ENCODE measurements around the gene AURKAIP1.

The AURKAIP1 gene

DNA sequence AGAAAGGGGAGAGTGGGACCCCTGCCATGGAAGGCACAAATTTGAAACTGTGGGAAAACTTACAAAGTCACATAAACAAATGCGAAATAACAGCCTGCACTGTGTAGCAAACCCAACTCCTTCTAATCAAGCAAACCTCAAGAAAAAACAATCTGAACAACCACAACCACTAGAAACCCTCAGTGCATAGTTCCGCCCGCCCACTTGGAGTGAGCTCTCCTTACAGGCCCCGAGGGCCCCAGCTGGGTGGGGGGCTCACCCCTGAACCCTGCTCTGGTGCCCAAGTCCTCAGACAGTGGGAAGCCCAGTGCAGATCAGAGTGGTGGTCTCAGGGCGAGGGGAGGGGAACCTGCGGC is 15.7 kb downstream of the AURKAIP1 start:
- H3K4me3 ChIP-seq (ENCODE audit: low read depth, low read length): no peak overlapping the region
- no peak for TF ChIP-seq POLR2A (IDR thresholded peaks at IDR 0.05; ENCODE audit: extremely low read depth, insufficient read length)
- TF ChIP-seq MYC (IDR thresholded peaks at IDR 0.05; ENCODE audit: low read depth, low read length): no peak
- TF ChIP-seq, protein P1, sequence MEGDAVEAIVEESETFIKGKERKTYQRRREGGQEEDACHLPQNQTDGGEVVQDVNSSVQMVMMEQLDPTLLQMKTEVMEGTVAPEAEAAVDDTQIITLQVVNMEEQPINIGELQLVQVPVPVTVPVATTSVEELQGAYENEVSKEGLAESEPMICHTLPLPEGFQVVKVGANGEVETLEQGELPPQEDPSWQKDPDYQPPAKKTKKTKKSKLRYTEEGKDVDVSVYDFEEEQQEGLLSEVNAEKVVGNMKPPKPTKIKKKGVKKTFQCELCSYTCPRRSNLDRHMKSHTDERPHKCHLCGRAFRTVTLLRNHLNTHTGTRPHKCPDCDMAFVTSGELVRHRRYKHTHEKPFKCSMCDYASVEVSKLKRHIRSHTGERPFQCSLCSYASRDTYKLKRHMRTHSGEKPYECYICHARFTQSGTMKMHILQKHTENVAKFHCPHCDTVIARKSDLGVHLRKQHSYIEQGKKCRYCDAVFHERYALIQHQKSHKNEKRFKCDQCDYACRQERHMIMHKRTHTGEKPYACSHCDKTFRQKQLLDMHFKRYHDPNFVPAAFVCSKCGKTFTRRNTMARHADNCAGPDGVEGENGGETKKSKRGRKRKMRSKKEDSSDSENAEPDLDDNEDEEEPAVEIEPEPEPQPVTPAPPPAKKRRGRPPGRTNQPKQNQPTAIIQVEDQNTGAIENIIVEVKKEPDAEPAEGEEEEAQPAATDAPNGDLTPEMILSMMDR (IDR thresholded peaks at IDR 0.05; ENCODE audit: low read depth, low read length): no peak
- TF ChIP-seq, protein P2, sequence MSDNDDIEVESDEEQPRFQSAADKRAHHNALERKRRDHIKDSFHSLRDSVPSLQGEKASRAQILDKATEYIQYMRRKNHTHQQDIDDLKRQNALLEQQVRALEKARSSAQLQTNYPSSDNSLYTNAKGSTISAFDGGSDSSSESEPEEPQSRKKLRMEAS (IDR thresholded peaks at IDR 0.05; ENCODE audit: low read depth, low read length): no peak
- DNase-seq (ENCODE audit: low read depth): no peak

DNA sequence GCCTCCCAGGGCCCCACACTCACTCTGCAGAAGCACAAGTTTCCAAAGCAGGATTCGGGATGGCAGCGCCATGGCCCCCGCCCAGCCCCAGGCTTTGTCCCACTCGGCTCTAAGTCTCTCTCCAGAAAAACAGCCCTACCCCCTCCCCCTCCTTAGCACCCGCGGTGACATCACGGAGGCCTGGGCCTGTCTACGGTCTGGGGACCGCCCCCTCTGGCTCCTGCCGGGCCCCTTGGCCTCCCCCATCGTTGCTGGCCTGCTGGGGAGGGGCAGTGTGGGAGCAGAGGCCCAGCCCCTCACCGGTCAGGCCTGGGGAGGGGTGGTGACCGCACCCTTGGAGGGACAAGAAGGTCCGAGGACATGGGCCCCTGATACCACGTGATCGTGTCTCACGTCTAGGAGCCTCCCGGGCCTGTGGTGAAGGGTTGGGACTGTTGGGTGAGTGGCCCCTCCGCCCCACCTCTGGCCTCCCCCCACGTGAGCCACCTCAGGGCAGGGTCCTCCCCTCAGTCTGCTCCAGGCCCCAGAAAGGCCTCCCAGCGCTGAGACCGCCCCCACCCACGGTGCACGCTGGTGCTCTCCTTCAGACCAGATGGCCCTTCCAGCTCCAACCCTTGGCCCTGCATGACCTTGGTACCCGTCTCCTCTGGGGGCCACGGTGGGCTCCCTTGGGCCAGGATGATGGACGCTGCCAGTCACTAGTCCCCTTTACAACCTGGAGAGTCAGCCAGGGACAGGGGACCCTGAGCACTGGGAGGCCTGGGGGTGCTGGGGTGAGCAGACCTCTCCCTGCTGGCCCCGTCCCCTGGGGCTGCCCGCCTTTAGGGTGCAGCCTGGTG is 16.4 kb downstream of the AURKAIP1 start, which contains the start of gene MXRA8:
MXRA8 (minus strand) TSS at position 123 of the 839 bp plus-strand sequence; CDS start at position 72, 51 bp downstream.
- no peak for DNase-seq (ENCODE audit: low read depth)
- TF ChIP-seq POLR2A (IDR thresholded peaks at IDR 0.05; ENCODE audit: extremely low read depth, insufficient read length) (no peak), MYC (IDR thresholded peaks at IDR 0.05; ENCODE audit: low read depth, low read length) (no peak)
- TF ChIP-seq, protein P2 (IDR thresholded peaks at IDR 0.05; ENCODE audit: low read depth, low read length): no peak
- TF ChIP-seq, protein P1 (IDR thresholded peaks at IDR 0.05; ENCODE audit: low read depth, low read length): no peak
- no peak within 1 kb of the TSS for H3K4me3 ChIP-seq (ENCODE audit: low read depth, low read length)

DNA sequence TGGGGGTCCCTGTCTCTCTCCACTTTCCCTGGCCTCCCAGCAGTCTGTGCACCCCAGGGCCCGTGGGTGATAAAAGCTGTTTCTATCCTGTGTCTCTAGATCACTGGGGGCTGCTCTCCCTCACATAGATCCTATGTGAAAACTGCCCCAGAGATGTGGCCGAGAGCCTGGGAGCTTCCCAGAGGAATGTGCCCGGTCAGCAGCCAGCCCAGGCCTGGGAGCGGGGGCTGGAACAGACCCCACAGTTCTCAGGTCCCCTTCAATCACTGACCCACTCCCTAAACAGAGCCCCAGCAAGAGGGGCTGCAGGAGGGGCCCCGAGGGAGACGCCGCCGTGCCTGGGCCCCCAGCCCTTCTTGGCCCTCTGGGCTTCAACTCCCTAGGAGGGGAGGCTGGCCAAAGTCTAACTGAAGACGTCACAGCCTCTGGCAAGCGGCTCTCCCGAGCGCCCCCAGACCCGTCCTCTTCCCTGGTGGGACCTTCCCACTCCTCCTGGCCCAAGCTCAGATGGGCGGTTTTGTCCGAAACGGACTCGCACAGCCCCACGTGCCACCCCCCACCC is 17.1 kb downstream of the AURKAIP1 start:
- TF ChIP-seq, protein P2 (IDR thresholded peaks at IDR 0.05; ENCODE audit: low read depth, low read length): no peak
- TF ChIP-seq, protein P1 (IDR thresholded peaks at IDR 0.05; ENCODE audit: low read depth, low read length): no peak
- TF ChIP-seq POLR2A (IDR thresholded peaks at IDR 0.05; ENCODE audit: extremely low read depth, insufficient read length) (no peak), MYC (IDR thresholded peaks at IDR 0.05; ENCODE audit: low read depth, low read length) (no peak)
- no peak for DNase-seq (ENCODE audit: low read depth)
- no peak overlapping the region for H3K4me3 ChIP-seq (ENCODE audit: low read depth, low read length)

DNA sequence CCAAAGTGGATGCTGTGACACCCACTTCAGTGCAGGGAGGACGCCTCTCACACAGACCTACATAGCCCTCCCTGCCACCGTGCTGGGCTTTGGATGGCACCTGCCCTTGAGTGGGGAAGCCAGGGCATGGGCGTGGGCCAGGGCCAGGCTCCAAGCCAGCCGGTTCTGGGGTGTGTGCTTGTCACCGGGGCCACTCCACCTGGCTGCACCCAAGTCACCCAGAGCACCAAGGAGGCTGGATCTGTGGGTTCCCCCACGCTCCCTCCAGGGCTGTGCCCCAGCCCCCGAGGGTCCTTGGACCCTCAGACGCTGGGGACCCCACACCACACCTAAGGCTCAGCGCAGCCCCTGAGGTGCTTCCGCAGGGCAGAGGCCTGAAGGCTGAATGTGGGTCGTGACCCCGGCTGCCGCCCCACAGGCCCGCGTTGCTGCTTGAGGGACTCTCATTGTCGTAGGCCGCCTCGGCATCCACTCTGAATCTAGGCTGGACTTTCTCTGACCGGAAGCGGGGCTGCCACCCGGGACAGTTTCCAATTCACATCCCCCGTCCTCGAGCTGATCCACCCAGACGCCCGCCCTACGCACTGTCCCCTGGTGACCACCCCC is 18.1 kb downstream of the AURKAIP1 start:
- TF ChIP-seq, protein P2 (IDR thresholded peaks at IDR 0.05; ENCODE audit: low read depth, low read length): no peak
- TF ChIP-seq POLR2A (IDR thresholded peaks at IDR 0.05; ENCODE audit: extremely low read depth, insufficient read length) (no peak), MYC (IDR thresholded peaks at IDR 0.05; ENCODE audit: low read depth, low read length) (no peak)
- TF ChIP-seq, protein P1 (IDR thresholded peaks at IDR 0.05; ENCODE audit: low read depth, low read length): no peak
- H3K4me3 ChIP-seq (ENCODE audit: low read depth, low read length): no peak overlapping the region
- no peak for DNase-seq (ENCODE audit: low read depth)

DNA sequence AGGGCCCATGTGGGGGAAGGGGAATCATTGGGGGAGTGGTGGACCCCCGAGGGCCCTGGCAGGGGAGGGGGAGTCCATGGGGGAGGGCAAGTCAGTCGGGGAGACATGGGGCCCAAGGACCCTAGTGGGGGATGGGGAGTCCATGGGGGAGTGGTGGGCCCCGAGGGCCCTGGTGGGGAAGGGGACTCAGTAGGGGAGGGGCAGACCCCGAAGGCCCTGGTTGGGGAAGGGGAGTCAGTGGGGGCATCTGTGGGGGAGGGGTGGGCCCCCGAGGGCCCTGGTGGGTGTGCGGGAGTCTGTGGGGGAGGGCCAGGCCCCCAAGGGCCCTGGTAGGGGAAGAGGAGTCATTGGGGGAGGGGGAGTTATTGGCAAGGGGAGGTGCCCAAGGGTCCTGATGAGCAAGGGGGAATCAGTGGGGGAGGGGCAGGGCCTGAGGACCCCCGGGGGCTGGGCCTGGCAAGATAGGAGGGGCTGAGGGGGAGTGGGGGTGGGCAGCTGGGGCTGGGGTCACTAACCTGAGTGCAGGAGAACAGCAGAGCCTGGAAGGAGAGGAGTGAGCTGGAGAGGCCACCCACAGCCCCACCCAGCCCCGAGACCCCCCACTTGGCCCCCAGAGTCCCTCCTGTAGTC is 18.7 kb downstream of the AURKAIP1 start:
- no peak overlapping the region for H3K4me3 ChIP-seq (ENCODE audit: low read depth, low read length)
- DNase-seq (ENCODE audit: low read depth): no peak
- TF ChIP-seq MYC (IDR thresholded peaks at IDR 0.05; ENCODE audit: low read depth, low read length) (no peak), POLR2A (IDR thresholded peaks at IDR 0.05; ENCODE audit: extremely low read depth, insufficient read length) (no peak)
- TF ChIP-seq, protein P1 (IDR thresholded peaks at IDR 0.05; ENCODE audit: low read depth, low read length): no peak
- TF ChIP-seq, protein P2 (IDR thresholded peaks at IDR 0.05; ENCODE audit: low read depth, low read length): no peak

All from NB4 (cell line).